HepG2 (cell line): ENCODE data around the gene CARD16. TPM values are rescaled to one million over a fixed set of nuclear protein-coding genes. Genes with fewer than 3 reads are reported as not detected.

ENCODE experiments used
- ATAC-seq: fragments of 200-7000 bp; cut with Tn5 transposase; 3 replicates; pipeline ENCODE4 v1.9.1; 2020; ENCODE audit warnings: mild to moderate bottlenecking, moderate library complexity
- BruUV-seq: library from RNA; stranded (reverse); fragments of 400-500 nt; replicated peaks from 2 replicates; lab custom pipeline; 2021; lab: Mats Ljungman, UMichigan
- CTCF ChIA-PET: fragments of 300-600 bp; formaldehyde crosslinking; extraction: SDS; loops from one replicate; lab custom pipeline; 2021; ENCODE audit warnings: low total read pairs, inconsistent platforms, low intra/inter-chr PET ratio; lab: Yijun Ruan, JAX
- POLR2A ChIA-PET: fragments of 350-600 bp; sonication (Branson Sonifier 250); formaldehyde crosslinking; loops from one replicate; lab custom pipeline; 2020; ENCODE audit warnings: antibody characterized with exemption, inconsistent platforms; lab: Yijun Ruan, JAX
- DNase-seq: peaks from one replicate; pipeline ENCODE4 v3.0.0-alpha.2; 2015; ENCODE audit warnings: low spot score
- FAIRE-seq: peaks from 3 replicates; lab custom pipeline; 2011; peaks lifted over from hg19 to GRCh38; lab: Jason Lieb, UNC
- H2AFZ ChIP-seq: one replicate; pipeline ENCODE4 v1.6.1; 2011; ENCODE audit warnings: low read length, inconsistent platforms
- H3K27ac ChIP-seq: fragments of 300-600 bp; 3 replicates; pipeline ENCODE4 v1.8.0; 2011; ENCODE audit warnings: mixed run types, mild to moderate bottlenecking, mixed read lengths, low read length, inconsistent platforms; ENCODE audit not compliant: insufficient read depth; ENCODE audit errors: extremely low read length
- H3K27me3 ChIP-seq, 2 experiments: fragments of 200-600 bp in 1 of 2; 2 replicates in 1 of 2; 3 replicates in 1 of 2; pipeline versions ENCODE4 v1.6.0 to v1.8.0; 2011; ENCODE audit warnings: low read length in 2 of 2, mild to moderate bottlenecking in 2 of 2, moderate library complexity in 2 of 2, inconsistent platforms in 1 of 2; ENCODE audit not compliant: insufficient read depth in 2 of 2, control insufficient read depth in 1 of 2
- H3K36me3 ChIP-seq, 2 experiments: fragments of 200-600 bp in 1 of 2; replicated peaks in 1 of 2; 2 replicates in 1 of 2; 3 replicates in 1 of 2; pipeline versions ENCODE4 v1.5.1 to v1.8.0; 2011; ENCODE audit warnings: low read length in 2 of 2, inconsistent platforms in 1 of 2; ENCODE audit not compliant: insufficient read depth in 2 of 2, control insufficient read depth in 1 of 2
- H3K4me1 ChIP-seq: 2 replicates; pipeline ENCODE4 v1.5.1; 2012; ENCODE audit warnings: low read length, inconsistent platforms; ENCODE audit not compliant: insufficient read depth
- H3K4me2 ChIP-seq: 2 replicates; pipeline ENCODE4 v1.6.0; 2011; ENCODE audit warnings: low read depth, low read length, inconsistent platforms
- H3K4me3 ChIP-seq, 3 experiments: fragments of 200-600 bp in 1 of 3; sonication (generic), shearing (Covaris generic) in 1 of 3; replicated peaks in 1 of 3; 2 replicates each; pipeline ENCODE4 v1.5.1; 2011 to 2016; ENCODE audit warnings: low read length in 3 of 3, inconsistent platforms in 2 of 3, low read depth in 2 of 3, mild to moderate bottlenecking in 2 of 3, control low read depth in 1 of 3, mixed read lengths in 1 of 3; ENCODE audit not compliant: insufficient read depth in 1 of 3
- H3K79me2 ChIP-seq: one replicate; pipeline ENCODE4 v1.6.1; 2011; ENCODE audit warnings: low read length, inconsistent platforms; ENCODE audit not compliant: insufficient read depth
- H3K9ac ChIP-seq: 2 replicates; pipeline ENCODE4 v1.6.0; 2011; ENCODE audit warnings: mild to moderate bottlenecking, low read depth, low read length, inconsistent platforms; ENCODE audit not compliant: insufficient read depth
- H3K9me3 ChIP-seq: 2 replicates; pipeline ENCODE4 v1.5.1; 2012; ENCODE audit warnings: mild to moderate bottlenecking, low read length
- H4K20me1 ChIP-seq: 2 replicates; pipeline ENCODE4 v1.6.0; 2011; ENCODE audit warnings: inconsistent platforms, mild to moderate bottlenecking, low read length, moderate library complexity; ENCODE audit not compliant: insufficient read depth
- ERF ChIP-seq: IDR thresholded peaks from 2 replicates; pipeline ENCODE4 v1.6.1; 2018; ENCODE audit warnings: missing biosample characterization, missing genetic modification reagents
- FOXJ3 ChIP-seq: sonication (generic); formaldehyde crosslinking; IDR thresholded peaks from 2 replicates; pipeline ENCODE4 v1.4.0; 2020; ENCODE audit warnings: missing genetic modification reagents, mild to moderate bottlenecking, borderline replicate concordance
- KAT2B ChIP-seq: fragments of 150-350 bp; IDR thresholded peaks from 2 replicates; pipeline ENCODE4 v1.6.1; 2014; ENCODE audit warnings: low read depth, low read length, borderline replicate concordance
- NFIC ChIP-seq: IDR thresholded peaks from 2 replicates; pipeline ENCODE4 v1.6.1; 2012; ENCODE audit warnings: mild to moderate bottlenecking, low read length, inconsistent platforms
- ZNF121 ChIP-seq: sonication (generic); formaldehyde crosslinking; IDR thresholded peaks from 2 replicates; pipeline ENCODE4 v1.5.0; 2020; ENCODE audit warnings: mild to moderate bottlenecking, missing genetic modification reagents
- WGBS: methylation state at CpG from one replicate; pipeline ENCODE4 v1.1.6; 2017; ENCODE audit warnings: low lambda C conversion rate; 5-methylcytosine and 5-hydroxymethylcytosine counted together
- in situ Hi-C: cut with HindIII; loops from 2 replicates; pipeline ENCODE4 v1.10.0; 2017; ENCODE audit warnings: low pct_unique_long_range_greater_than_20kb; ENCODE audit not compliant: extremely low pct_ligation_motif_present
- intact Hi-C: fragments of 100-400 bp; cut with micrococcal nuclease; formaldehyde crosslinking; loops from one replicate; pipeline ENCODE4 v1.10.0; 2022; ENCODE audit not compliant: unreplicated experiment
- polyA plus RNA-seq, 8 experiments: library from polyadenylated mRNA; depleted of rRNA in 3 of 8; stranded (reverse) in 7 of 8; unstranded in 1 of 8; fragments of >200 nt; fragmentation: Illumina TruSeq in 4 of 8; extraction: Trizol in 4 of 8; gene quantifications; 2 replicates each; pipeline versions ENCODE4 v1.2.1 to v1.2.3, GENCODE V29; 2011 to 2016; ENCODE audit warnings: low read depth in 4 of 8, missing spikeins in 1 of 8, mixed read lengths in 1 of 8; ENCODE audit not compliant: insufficient read depth in 1 of 8
- total RNA-seq, 5 experiments: library from RNA; depleted of rRNA; stranded (reverse); fragments of >200 nt; fragmentation: Illumina TruSeq; extraction: Trizol; gene quantifications; 2 replicates each; pipeline ENCODE4 v1.2.3, GENCODE V29; 2016; ENCODE audit warnings: low read depth in 1 of 5
- TF ChIP-seq, protein P1 (sequence below): IDR thresholded peaks from 2 replicates; pipeline ENCODE4 v1.6.1; 2016; ENCODE audit warnings: mild to moderate bottlenecking

CARD16 gene
- total and polyA plus RNA-seq, 2 of the 13 experiments (the other 11 are each of a cell fraction or from before 2014, with no cell fraction given): 0.34 TPM; not detected in 1

DNA sequence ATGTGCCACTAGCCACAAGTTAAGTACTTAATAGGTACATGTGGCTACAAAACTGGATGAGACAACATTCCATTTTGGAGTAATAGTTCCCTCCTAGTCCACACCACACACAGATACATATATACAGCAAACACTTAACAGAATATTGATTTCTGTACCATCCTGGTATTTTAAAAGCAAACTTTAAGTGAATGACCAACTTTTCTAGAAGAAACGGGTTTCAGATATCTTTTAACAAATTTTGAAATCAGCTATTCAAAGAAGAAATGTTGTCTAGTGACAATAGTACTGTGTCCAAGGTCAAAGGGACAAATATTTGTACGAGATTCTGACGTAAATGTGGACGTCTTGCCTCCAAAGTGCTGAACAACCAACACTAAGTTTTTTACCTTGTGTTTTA, 12.3 kb upstream of the CARD16 start (continued):
- TF ChIP-seq NFIC (peak; percentile 79; the same call in 1 of the 2 replicates), KAT2B (no peak), FOXJ3 (CRISPR knock-in tag) (peak; percentile 77; the same call in 1 of the 2 replicates)
- TF ChIP-seq, protein P1, sequence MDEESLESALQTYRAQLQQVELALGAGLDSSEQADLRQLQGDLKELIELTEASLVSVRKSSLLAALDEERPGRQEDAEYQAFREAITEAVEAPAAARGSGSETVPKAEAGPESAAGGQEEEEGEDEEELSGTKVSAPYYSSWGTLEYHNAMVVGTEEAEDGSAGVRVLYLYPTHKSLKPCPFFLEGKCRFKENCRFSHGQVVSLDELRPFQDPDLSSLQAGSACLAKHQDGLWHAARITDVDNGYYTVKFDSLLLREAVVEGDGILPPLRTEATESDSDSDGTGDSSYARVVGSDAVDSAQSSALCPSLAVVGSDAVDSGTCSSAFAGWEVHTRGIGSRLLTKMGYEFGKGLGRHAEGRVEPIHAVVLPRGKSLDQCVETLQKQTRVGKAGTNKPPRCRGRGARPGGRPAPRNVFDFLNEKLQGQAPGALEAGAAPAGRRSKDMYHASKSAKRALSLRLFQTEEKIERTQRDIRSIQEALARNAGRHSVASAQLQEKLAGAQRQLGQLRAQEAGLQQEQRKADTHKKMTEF (CRISPR knock-in tag): peak; percentile 25; the same call in 1 of the 2 replicates

DNA sequence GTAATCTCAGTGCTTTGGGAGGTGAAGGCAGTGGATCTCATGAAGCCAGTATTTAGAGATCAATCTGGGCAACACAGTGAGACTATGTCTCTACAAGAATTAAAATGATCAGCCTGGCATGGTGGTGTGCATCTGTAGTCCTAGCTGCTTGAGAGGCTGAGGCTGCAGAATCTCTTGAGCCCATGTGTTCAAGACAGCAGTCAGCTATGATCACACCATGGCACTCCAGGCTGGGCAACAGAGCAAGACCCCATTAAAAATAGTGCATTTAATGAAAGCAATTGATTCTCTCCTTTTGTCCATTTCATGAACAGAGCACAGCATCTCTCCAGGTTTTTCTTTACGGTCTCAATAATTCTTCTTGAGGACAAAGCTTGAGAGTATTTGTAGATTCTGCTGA, 11.3 kb upstream of the CARD16 start:
- CTCF ChIA-PET: no interaction called here
- Histone ChIP-seq H3K36me3 (no peaks in the 10 kb centered on the region), H3K79me2 (no peaks in the 10 kb centered on the region), H4K20me1 (no peaks in the 10 kb centered on the region), H3K4me2 (no peak overlapping the region), H3K27me3 (no peaks in the 10 kb centered on the region), H3K9me3 (no peaks in the 10 kb centered on the region), H3K9ac (no peak overlapping the region), H2AFZ (no peak overlapping the region), H3K4me3 (no peak overlapping the region), H3K27ac (peak overlapping the region; percentile 40), H3K4me1 (peaks cover 48% of the 10 kb centered on the region)
- BruUV-seq: no TSS peak
- FAIRE-seq (no peak), DNase-seq (no peak), ATAC-seq (no peak)
- peak; percentile 93 for TF ChIP-seq ZNF121 (CRISPR knock-in tag)
- TF ChIP-seq ERF (CRISPR knock-in tag): no peak
- POLR2A ChIA-PET: interaction anchor here (1.0 to 1.4 kb wide), 2 partner anchors 9 to 88 kb away, joined by 3 to 4 read pairs; no protein-coding TSS in a partner anchor
- 96% methylated on average over 1 of the region's 1 CpG for WGBS
- in situ Hi-C loops: no loop called here
- intact Hi-C loops: no loop called here
